Renal cortical epithelial cell (primary cell): ENCODE measurements around the gene MAGI2. TPM values are rescaled to one million over a fixed set of nuclear protein-coding genes. Genes with fewer than 3 reads are reported as not detected.
"Not testable (repeated sequence)": the region's sequence is repeated elsewhere in the genome, so short reads cannot be mapped to it uniquely, and the experiment has no call there.

Source experiments
- DNase-seq: peaks from one replicate; pipeline ENCODE4 v3.0.0-alpha.2; 2011; ENCODE audit warnings: low read depth
- total RNA-seq: library from RNA; depleted of rRNA; stranded (reverse); fragments of >200 nt; gene quantifications from 2 replicates; pipeline ENCODE4 v1.2.3, GENCODE V29; 2014

The MAGI2 gene
- total RNA-seq, 1 donor from 2014 or later, result 2.9 TPM

GRCh38 chr7:78299088-78299487 is 1154.4 kb downstream of the MAGI2 start:
- DNase-seq, result no peak

- DNase-seq, result peak; percentile 83
Observed at GRCh38 chr7:78296644-78297371, 1156.7 kb downstream of the MAGI2 start.

GRCh38 chr7:78296046-78296597 is 1157.3 kb downstream of the MAGI2 start:
- no peak for DNase-seq

- not testable (repeated sequence) for DNase-seq
Observed at GRCh38 chr7:78289471-78289870, 1164.0 kb downstream of the MAGI2 start.

- DNase-seq, result no peak
Observed at GRCh38 chr7:78284945-78285344, 1168.5 kb downstream of the MAGI2 start.

GRCh38 chr7:78280276-78280675 is 1173.2 kb downstream of the MAGI2 start:
- no peak for DNase-seq

GRCh38 chr7:78279457-78279856 is 1174.0 kb downstream of the MAGI2 start:
- DNase-seq, result no peak

GRCh38 chr7:78279032-78279431 is 1174.4 kb downstream of the MAGI2 start:
- DNase-seq, result peak; percentile 90

GRCh38 chr7:78267141-78267540 is 1186.3 kb downstream of the MAGI2 start:
- no peak for DNase-seq

- DNase-seq, result no peak
Observed at GRCh38 chr7:78265486-78265885, 1188.0 kb downstream of the MAGI2 start.

GRCh38 chr7:78265071-78265470 is 1188.4 kb downstream of the MAGI2 start:
- no peak for DNase-seq

- no peak for DNase-seq
Observed at GRCh38 chr7:78264105-78264504, 1189.4 kb downstream of the MAGI2 start.

GRCh38 chr7:78261739-78262138 is 1191.7 kb downstream of the MAGI2 start:
- DNase-seq, result no peak

GRCh38 chr7:78261302-78261701 is 1192.2 kb downstream of the MAGI2 start:
- no peak for DNase-seq

GRCh38 chr7:78260826-78261225 is 1192.6 kb downstream of the MAGI2 start:
- DNase-seq, result no peak

GRCh38 chr7:78254726-78255055 is 1198.8 kb downstream of the MAGI2 start:
- no peak for DNase-seq

GRCh38 chr7:78253850-78254725 is 1199.4 kb downstream of the MAGI2 start:
- DNase-seq, result no peak

- no peak for DNase-seq
Observed at GRCh38 chr7:78248867-78249266, 1204.6 kb downstream of the MAGI2 start.

- no peak for DNase-seq
Observed at GRCh38 chr7:78247910-78248689, 1205.4 kb downstream of the MAGI2 start.

- DNase-seq, result not testable (repeated sequence)
Observed at GRCh38 chr7:78240179-78240578, 1213.3 kb downstream of the MAGI2 start.

- no peak for DNase-seq
Observed at GRCh38 chr7:78234634-78235033, 1218.8 kb downstream of the MAGI2 start.

GRCh38 chr7:78232806-78233205 is 1220.7 kb downstream of the MAGI2 start:
- DNase-seq, result no peak
